Trophoblast cell (in vitro differentiated cells and primary cell): ENCODE measurements around the gene SPPL2B.

Source experiments
- DNase-seq, 2 donors: peaks; one replicate each; pipeline ENCODE4 v3.0.0-alpha.2; 2016
- H2AFZ ChIP-seq: 2 replicates; pipeline ENCODE4 v1.6.1; 2013; ENCODE audit warnings: low read length, moderate library complexity, mild to moderate bottlenecking; ENCODE audit not compliant: insufficient read depth, poor library complexity
- H2AK5ac ChIP-seq: 2 replicates; pipeline ENCODE4 v1.6.1; 2013; ENCODE audit warnings: mild to moderate bottlenecking, low read length
- H2BK120ac ChIP-seq: 2 replicates; pipeline ENCODE4 v1.6.1; 2013; ENCODE audit warnings: low read length, mild to moderate bottlenecking, moderate library complexity; ENCODE audit not compliant: insufficient read depth, poor library complexity
- H2BK12ac ChIP-seq: 2 replicates; pipeline ENCODE4 v1.6.1; 2013; ENCODE audit warnings: mild to moderate bottlenecking, low read length, moderate library complexity
- H2BK5ac ChIP-seq: 2 replicates; pipeline ENCODE4 v1.6.1; 2013; ENCODE audit warnings: low read length, low read depth, moderate library complexity, mild to moderate bottlenecking; ENCODE audit not compliant: poor library complexity
- H3K14ac ChIP-seq: 2 replicates; pipeline ENCODE4 v1.6.1; 2013; ENCODE audit warnings: mild to moderate bottlenecking, low read length
- H3K18ac ChIP-seq: 2 replicates; pipeline ENCODE4 v1.6.1; 2013; ENCODE audit warnings: mild to moderate bottlenecking, low read length
- H3K23ac ChIP-seq: 2 replicates; pipeline ENCODE4 v1.6.1; 2013; ENCODE audit warnings: low read length
- H3K27ac ChIP-seq: 2 replicates; pipeline ENCODE4 v1.5.1; 2013; ENCODE audit warnings: low read depth, mild to moderate bottlenecking, inconsistent platforms, low read length, moderate library complexity
- H3K27me3 ChIP-seq: 2 replicates; pipeline ENCODE4 v1.6.1; 2013; ENCODE audit warnings: inconsistent platforms, mild to moderate bottlenecking, low read length, moderate library complexity; ENCODE audit not compliant: insufficient read depth
- H3K36me3 ChIP-seq, 2 experiments: 1 replicate in 1 of 2; 2 replicates in 1 of 2; pipeline ENCODE4 v1.6.1; 2013; ENCODE audit warnings: low read length in 2 of 2, mild to moderate bottlenecking in 2 of 2, moderate library complexity in 1 of 2; ENCODE audit not compliant: insufficient read depth in 2 of 2, control insufficient read depth in 1 of 2
- H3K4ac ChIP-seq: 2 replicates; pipeline ENCODE4 v1.6.1; 2013; ENCODE audit warnings: low read depth, mild to moderate bottlenecking, low read length, moderate library complexity
- H3K4me1 ChIP-seq, 2 experiments: 1 replicate in 1 of 2; 2 replicates in 1 of 2; pipeline ENCODE4 v1.6.1; 2013; ENCODE audit warnings: low read length in 2 of 2, mild to moderate bottlenecking in 2 of 2, moderate library complexity in 1 of 2; ENCODE audit not compliant: insufficient read depth in 2 of 2, control insufficient read depth in 1 of 2
- H3K4me2 ChIP-seq: 2 replicates; pipeline ENCODE4 v1.6.1; 2013; ENCODE audit warnings: inconsistent platforms, mild to moderate bottlenecking, low read length, moderate library complexity
- H3K4me3 ChIP-seq: 2 replicates; pipeline ENCODE4 v1.5.1; 2013; ENCODE audit warnings: mild to moderate bottlenecking, low read depth, low read length, inconsistent platforms
- H3K79me1 ChIP-seq: one replicate; pipeline ENCODE4 v1.6.1; 2013; ENCODE audit warnings: low read length
- H3K79me2 ChIP-seq: 2 replicates; pipeline ENCODE4 v1.6.1; 2013; ENCODE audit warnings: low read length, mild to moderate bottlenecking; ENCODE audit not compliant: control insufficient read depth, insufficient read depth, poor library complexity
- H3K9ac ChIP-seq: 2 replicates; pipeline ENCODE4 v1.6.1; 2013; ENCODE audit warnings: mild to moderate bottlenecking, low read length
- H3K9me3 ChIP-seq: 2 replicates; pipeline ENCODE4 v1.6.1; 2013; ENCODE audit warnings: low read depth, mild to moderate bottlenecking, control low read depth, inconsistent platforms, low read length; ENCODE audit not compliant: insufficient read depth
- H4K12ac ChIP-seq: 2 replicates; pipeline ENCODE4 v1.6.1; 2013; ENCODE audit warnings: low read depth, mild to moderate bottlenecking, low read length, moderate library complexity
- H4K8ac ChIP-seq: 2 replicates; pipeline ENCODE4 v1.6.1; 2013; ENCODE audit warnings: low read depth, mild to moderate bottlenecking, low read length, moderate library complexity
- H4K91ac ChIP-seq: one replicate; pipeline ENCODE4 v1.6.1; 2013; ENCODE audit warnings: low read depth, mild to moderate bottlenecking, low read length, moderate library complexity
- WGBS: extraction: QIAGEN DNeasy Blood & Tissue Kit; methylation state at CpG from one replicate; pipeline ENCODE4 v1.1.7; 2013; ENCODE audit warnings: missing lambda C conversion rate; ENCODE audit not compliant: insufficient read length, insufficient coverage; ENCODE audit errors: extremely low coverage; 5-methylcytosine and 5-hydroxymethylcytosine counted together

Gene SPPL2B

DNA sequence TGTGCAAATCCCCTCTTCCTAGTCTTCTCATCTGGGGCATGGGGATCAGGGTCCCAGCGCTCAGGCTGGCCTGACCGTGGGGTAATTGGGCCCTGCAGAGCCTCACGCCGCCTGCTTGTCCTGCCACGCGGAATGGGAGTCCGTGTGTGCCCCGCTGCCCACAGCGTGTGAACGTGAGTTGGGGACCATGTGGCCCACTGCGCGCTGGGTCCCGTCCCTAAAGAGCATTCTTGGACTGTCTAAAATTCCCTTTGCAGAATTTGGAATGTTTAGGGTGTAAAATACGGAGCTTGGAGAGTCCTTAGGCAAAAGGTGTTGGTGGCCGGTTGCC, 34.5 kb downstream of the SPPL2B start:
- no CpG with 5 or more reads among the region's 15 CpGs for WGBS
- Histone ChIP-seq H4K12ac (no peak overlapping the region), H2AK5ac (no peak overlapping the region), H2BK5ac (no peak overlapping the region), H3K23ac (peak overlapping the region; percentile 90), H2BK120ac (no peak overlapping the region), H3K4ac (no peak overlapping the region), H4K8ac (no peak overlapping the region), H3K27ac (no peak overlapping the region), H2AFZ (no peak overlapping the region), H3K79me1 (no peaks in the 10 kb centered on the region), H3K9ac (no peak overlapping the region), H3K4me2 (no peak overlapping the region), H3K18ac (no peak overlapping the region), H3K79me2 (no peaks in the 10 kb centered on the region), H3K27me3 (no peaks in the 10 kb centered on the region), H3K4me1 (no peaks in the 10 kb centered on the region), H3K9me3 (peaks cover 6% of the 10 kb centered on the region), H2BK12ac (no peak overlapping the region), H3K36me3 (no peaks in the 10 kb centered on the region), H4K91ac (no peak overlapping the region), H3K14ac (no peak overlapping the region), H3K4me3 (no peak overlapping the region)
- DNase-seq: no peak

DNA sequence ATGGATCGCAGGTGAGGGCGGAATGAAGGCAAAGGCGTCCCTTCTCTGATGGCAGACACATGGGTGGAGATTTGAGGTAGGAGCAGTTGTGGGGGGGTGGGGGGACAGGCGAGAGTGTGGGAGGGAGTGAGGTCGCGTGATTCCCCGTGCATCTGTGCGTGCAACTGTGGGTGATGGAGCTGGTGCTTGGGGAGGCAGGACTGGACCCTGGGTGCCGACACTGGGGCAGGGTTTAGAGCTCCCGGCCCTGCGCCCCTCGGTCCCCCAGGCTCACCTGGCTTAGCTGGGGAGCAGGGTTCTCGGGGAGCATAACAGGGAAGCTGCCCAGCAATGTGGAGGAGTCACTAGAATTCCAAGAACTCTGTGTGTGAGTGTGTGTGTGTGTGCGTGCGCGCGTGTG, 34.9 kb downstream of the SPPL2B start:
- Histone ChIP-seq H3K36me3 (no peaks in the 10 kb centered on the region), H3K4me2 (no peak overlapping the region), H3K9me3 (peaks cover 6% of the 10 kb centered on the region), H4K8ac (no peak overlapping the region), H2BK12ac (no peak overlapping the region), H3K27me3 (no peaks in the 10 kb centered on the region), H3K23ac (peak overlapping the region; percentile 81), H2AFZ (no peak overlapping the region), H3K9ac (peak overlapping the region; percentile 35), H3K14ac (no peak overlapping the region), H2AK5ac (no peak overlapping the region), H3K79me2 (no peaks in the 10 kb centered on the region), H2BK120ac (no peak overlapping the region), H3K4ac (no peak overlapping the region), H3K18ac (no peak overlapping the region), H2BK5ac (no peak overlapping the region), H4K12ac (no peak overlapping the region), H3K79me1 (no peaks in the 10 kb centered on the region), H3K27ac (no peak overlapping the region), H3K4me1 (no peaks in the 10 kb centered on the region), H3K4me3 (no peak overlapping the region), H4K91ac (no peak overlapping the region)
- WGBS: no CpG with 5 or more reads among the region's 17 CpGs
- no peak for DNase-seq

DNA sequence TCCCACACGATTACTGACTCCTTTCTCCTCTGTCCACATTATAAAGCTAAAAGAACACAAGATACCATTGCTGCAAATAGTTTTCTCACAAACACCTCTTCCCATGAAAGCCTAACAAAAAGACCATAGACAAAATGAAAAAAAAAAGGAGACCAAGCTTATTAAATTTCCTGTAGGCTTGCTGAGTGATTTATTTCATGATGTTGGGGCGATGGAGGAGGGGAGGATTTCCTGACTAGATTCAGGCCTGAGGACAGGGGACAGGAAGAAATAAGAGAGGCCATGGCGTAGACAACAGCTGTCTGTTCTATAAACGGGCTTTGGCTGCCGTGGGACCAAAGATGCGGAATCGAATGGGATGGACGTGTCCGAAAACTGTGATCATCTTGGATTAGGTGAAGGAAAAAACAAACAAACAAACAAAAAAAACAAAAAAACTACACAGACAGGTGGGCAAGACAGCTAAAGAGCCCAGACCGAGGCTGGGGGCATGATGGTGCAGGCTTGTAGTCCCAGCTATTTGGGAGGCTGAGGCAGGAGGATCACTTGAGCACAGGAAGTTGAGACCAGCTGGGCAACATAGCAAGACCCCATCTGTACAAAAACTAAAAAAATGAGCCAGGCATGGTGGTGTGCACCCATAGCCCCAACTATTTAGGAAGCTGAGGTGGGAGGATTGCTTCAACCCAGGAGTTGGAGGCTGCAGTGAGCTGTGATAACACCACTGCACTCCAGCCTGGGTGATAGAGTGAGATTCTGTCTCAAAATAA, 36.9 kb downstream of the SPPL2B start:
- no peak overlapping the region for H4K8ac ChIP-seq
- H2BK120ac ChIP-seq: no peak overlapping the region
- no peaks in the 10 kb centered on the region for H3K27me3 ChIP-seq
- no peak overlapping the region for H4K12ac ChIP-seq
- no peak overlapping the region for H3K18ac ChIP-seq
- no peak overlapping the region for H2AFZ ChIP-seq
- no peak overlapping the region for H3K27ac ChIP-seq
- no peak overlapping the region for H3K4me3 ChIP-seq
- peaks cover 0 to 3% of the 10 kb centered on the region in 2 experiments for H3K36me3 ChIP-seq
- WGBS: no CpG with 5 or more reads among the region's 10 CpGs
- no peak overlapping the region for H3K23ac ChIP-seq
- no peak for DNase-seq
- H3K79me2 ChIP-seq: no peaks in the 10 kb centered on the region
- no peak overlapping the region for H2AK5ac ChIP-seq
- H3K4me2 ChIP-seq: no peak overlapping the region
- H3K9me3 ChIP-seq: peaks cover 9% of the 10 kb centered on the region
- H3K14ac ChIP-seq: no peak overlapping the region
- H4K91ac ChIP-seq: no peak overlapping the region
- no peak overlapping the region for H2BK12ac ChIP-seq
- no peaks in the 10 kb centered on the region for H3K79me1 ChIP-seq
- H2BK5ac ChIP-seq: no peak overlapping the region
- no peaks in the 10 kb centered on the region for H3K4me1 ChIP-seq
- H3K4ac ChIP-seq: no peak overlapping the region
- H3K9ac ChIP-seq: no peak overlapping the region

DNA sequence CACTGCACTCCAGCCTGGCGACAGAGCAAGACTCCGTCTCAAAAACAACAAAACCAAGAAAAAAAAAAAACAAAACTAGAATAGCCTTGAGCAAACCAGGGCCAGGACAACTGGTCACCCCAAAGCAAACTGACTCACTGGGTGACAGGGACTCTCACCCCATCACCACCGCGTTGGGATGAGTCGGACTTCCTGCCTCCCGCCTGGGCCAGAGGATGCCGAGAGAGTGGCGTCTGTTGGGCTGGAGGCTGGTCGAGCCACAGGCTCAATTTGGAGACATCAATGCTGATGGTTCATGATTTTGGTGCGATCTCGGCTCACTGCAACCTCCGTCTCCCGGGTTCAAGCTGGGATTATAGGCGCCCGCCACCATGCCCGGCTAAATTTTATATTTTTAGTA, 43.2 kb downstream of the SPPL2B start:
- H4K12ac ChIP-seq: no peak overlapping the region
- no peak overlapping the region for H2AK5ac ChIP-seq
- no peaks in the 10 kb centered on the region for H3K27me3 ChIP-seq
- peaks cover 13% of the 10 kb centered on the region for H3K9me3 ChIP-seq
- no peak overlapping the region for H2AFZ ChIP-seq
- peaks cover 0 to 2% of the 10 kb centered on the region in 2 experiments for H3K4me1 ChIP-seq
- no peak overlapping the region for H3K9ac ChIP-seq
- peaks cover 0 to 3% of the 10 kb centered on the region in 2 experiments for H3K36me3 ChIP-seq
- no peak overlapping the region for H4K8ac ChIP-seq
- no peak for DNase-seq
- H4K91ac ChIP-seq: no peak overlapping the region
- no peak overlapping the region for H3K18ac ChIP-seq
- H3K79me2 ChIP-seq: no peaks in the 10 kb centered on the region
- H2BK120ac ChIP-seq: no peak overlapping the region
- no peak overlapping the region for H2BK12ac ChIP-seq
- no CpG with 5 or more reads among the region's 16 CpGs for WGBS
- no peak overlapping the region for H3K4me3 ChIP-seq
- H3K79me1 ChIP-seq: no peaks in the 10 kb centered on the region
- no peak overlapping the region for H3K27ac ChIP-seq
- no peak overlapping the region for H2BK5ac ChIP-seq
- H3K14ac ChIP-seq: no peak overlapping the region
- no peak overlapping the region for H3K4me2 ChIP-seq
- H3K23ac ChIP-seq: no peak overlapping the region
- H3K4ac ChIP-seq: no peak overlapping the region
